Esophagus squamous epithelium (tissue), 5 donors: ENCODE measurements around the gene SMIM32. TPM values are rescaled to one million over a fixed set of nuclear protein-coding genes. Genes with fewer than 3 reads are reported as not detected.

Experiments used
- DNase-seq: peaks from one replicate; lab custom pipeline; 2025; lab: John Stamatoyannopoulos, UW
- H3K27ac ChIP-seq, 4 donors: fragments of 200-600 bp; sonication (generic); one replicate each; pipeline ENCODE4 v1.5.1; 2016 to 2019; ENCODE audit warnings: mild to moderate bottlenecking in 1 of 4
- H3K27me3 ChIP-seq, 4 donors: fragments of 200-600 bp; sonication (generic); 1 replicate in 3 of 4; 2 replicates in 1 of 4; pipeline versions ENCODE4 v1.5.1 to v1.6.0; 2017 to 2021; ENCODE audit warnings: antibody characterized with exemption in 1 of 4
- H3K36me3 ChIP-seq, 3 donors: fragments of 200-600 bp; sonication (generic); one replicate each; pipeline ENCODE4 v1.5.1; 2016 to 2019
- H3K4me1 ChIP-seq, 3 donors: fragments of 200-600 bp; sonication (generic); one replicate each; pipeline ENCODE4 v1.5.1; 2017 to 2019
- H3K4me3 ChIP-seq, 4 donors: fragments of 200-600 bp; sonication (generic); 1 replicate in 3 of 4; 2 replicates in 1 of 4; pipeline ENCODE4 v1.5.1; 2016 to 2019; ENCODE audit warnings: mild to moderate bottlenecking in 2 of 4, moderate library complexity in 1 of 4
- H3K9me3 ChIP-seq, 3 donors: fragments of 200-600 bp; sonication (generic); one replicate each; pipeline ENCODE4 v1.5.1; 2016 to 2019
- CTCF ChIP-seq, 6 experiments: fragments of 450-650 bp in 4 of 6; fragments of 200-600 bp in 2 of 6; sonication (generic) in 2 of 6; IDR thresholded peaks; one replicate each; pipeline ENCODE4 v1.5.1; 2016 to 2019; ENCODE audit warnings: antibody characterized with exemption in 6 of 6, mild to moderate bottlenecking in 4 of 6, moderate library complexity in 4 of 6
- POLR2A ChIP-seq, 4 donors: fragments of 450-650 bp; IDR thresholded peaks; one replicate each; pipeline ENCODE4 v1.6.1; 2017; ENCODE audit warnings: antibody characterized with exemption in 4 of 4, mild to moderate bottlenecking in 4 of 4, moderate library complexity in 3 of 4
- WGBS, 2 donors: methylation state at CpG; one replicate each; pipeline ENCODE4 v1.1.5; 2018; 5-methylcytosine and 5-hydroxymethylcytosine counted together
- intact Hi-C: fragments of 100-400 bp; cut with DNase I; formaldehyde crosslinking; loops from one replicate; pipeline ENCODE4 v1.15.0; 2022
- total RNA-seq, 4 donors: library from RNA; depleted of rRNA; stranded (reverse); fragments of >200 nt; gene quantifications; one replicate each; pipeline ENCODE4 v1.1.0, GENCODE V29; 2016
- donor health status: DM: yes; HTN: yes; CAD: no.

SMIM32 gene
- total RNA-seq, 4 donors from 2014 or later = not detected

GRCh38 chr5:136200130-136200529 lies 7.2 kb upstream of the SMIM32 start:
- no peaks in the 10 kb centered on the region for H3K9me3 ChIP-seq
- H3K27me3 ChIP-seq = peaks cover 0 to 38% (median 0%) of the 10 kb centered on the region in 4 donors
- H3K4me3 ChIP-seq = no peak overlapping the region
- H3K4me1 ChIP-seq = no peaks in the 10 kb centered on the region
- H3K36me3 ChIP-seq = no peaks in the 10 kb centered on the region
- TF ChIP-seq POLR2A (IDR thresholded peaks at IDR 0.05) (no peak), CTCF (IDR thresholded peaks at IDR 0.05) (no peak)
- WGBS, 2 donors = 58 to 72% methylated on average over 3 to 4 of the region's 4 CpGs
- no peak for DNase-seq
- intact Hi-C loops = no loop called here
- H3K27ac ChIP-seq = no peak overlapping the region

GRCh38 chr5:136199408-136199807 lies 6.4 kb upstream of the SMIM32 start:
- no peak overlapping the region for H3K27ac ChIP-seq
- intact Hi-C loops = no loop called here
- WGBS, 2 donors = 79 to 90% methylated on average over 3 to 7 of the region's 7 CpGs
- TF ChIP-seq CTCF (IDR thresholded peaks at IDR 0.05) (no peak), POLR2A (IDR thresholded peaks at IDR 0.05) (no peak)
- no peaks in the 10 kb centered on the region for H3K9me3 ChIP-seq
- H3K36me3 ChIP-seq = no peaks in the 10 kb centered on the region
- DNase-seq = no peak
- no peak overlapping the region for H3K4me3 ChIP-seq
- peaks cover 0 to 46% (median 0%) of the 10 kb centered on the region in 4 donors for H3K27me3 ChIP-seq
- no peaks in the 10 kb centered on the region for H3K4me1 ChIP-seq

- Histone ChIP-seq H3K9me3 (no peaks in the 10 kb centered on the region), H3K27ac (no peak overlapping the region), H3K27me3 (peaks cover 0 to 49% (median 1%) of the 10 kb centered on the region in 4 donors), H3K4me1 (peaks cover 0 to 3% (median 0%) of the 10 kb centered on the region in 3 donors), H3K4me3 (no peak overlapping the region), H3K36me3 (no peaks in the 10 kb centered on the region)
- 86 to 92% methylated on average over 3 to 5 of the region's 5 CpGs for WGBS, 2 donors
- TF ChIP-seq POLR2A (IDR thresholded peaks at IDR 0.05) = no peak
- TF ChIP-seq CTCF (IDR thresholded peaks at IDR 0.05) = no peak
- intact Hi-C loops = no loop called here
- DNase-seq = no peak
Observed at GRCh38 chr5:136198453-136198852, 5.5 kb upstream of the SMIM32 start.

- Histone ChIP-seq H3K27me3 (peaks cover 0 to 57% (median 5%) of the 10 kb centered on the region in 4 donors), H3K4me1 (peaks cover 2 to 11% (median 6%) of the 10 kb centered on the region in 3 donors), H3K4me3 (no peak overlapping the region), H3K9me3 (no peaks in the 10 kb centered on the region), H3K27ac (no peak overlapping the region), H3K36me3 (no peaks in the 10 kb centered on the region)
- no peak for DNase-seq
- intact Hi-C loops = no loop called here
- TF ChIP-seq POLR2A (IDR thresholded peaks at IDR 0.05) (no peak), CTCF (IDR thresholded peaks at IDR 0.05) (no peak)
- 68 to 89% methylated on average over 3 to 4 of the region's 4 CpGs for WGBS, 2 donors
Observed at GRCh38 chr5:136197462-136198142, 4.6 kb upstream of the SMIM32 start.

GRCh38 chr5:136195971-136196820 lies 3.2 kb upstream of the SMIM32 start:
- Histone ChIP-seq H3K36me3 (no peaks in the 10 kb centered on the region), H3K4me3 (no peak overlapping the region), H3K27me3 (peaks cover 0 to 67% (median 12%) of the 10 kb centered on the region in 4 donors), H3K4me1 (peaks cover 16 to 25% (median 19%) of the 10 kb centered on the region in 3 donors), H3K9me3 (no peaks in the 10 kb centered on the region), H3K27ac (no peak overlapping the region)
- no peak for DNase-seq
- intact Hi-C loops = no loop called here
- no peak for TF ChIP-seq CTCF (IDR thresholded peaks at IDR 0.05)
- TF ChIP-seq POLR2A (IDR thresholded peaks at IDR 0.05) = no peak
- 66 to 70% methylated on average over 10 to 11 of the region's 12 CpGs for WGBS, 2 donors
